Cardiac muscle cell (in vitro differentiated cells and primary cell): ENCODE data around the gene RASGRF2. TPM values are rescaled to one million over a fixed set of nuclear protein-coding genes. Genes with fewer than 3 reads are reported as not detected.
A peak's percentile ranks its signal among the peaks of the same experiment; 100 is the strongest.

Experiments
- DNase-seq, 2 donors: peaks; one replicate each; pipeline versions ENCODE4 v3.0.0 to v3.0.0-alpha.2; 2010 to 2017; ENCODE audit warnings: low read depth in 1 of 2, low spot score in 1 of 2
- H3K27ac ChIP-seq: fragments of 200-600 bp; sonication (generic); 2 replicates; pipeline ENCODE4 v1.5.1; 2016
- H3K27me3 ChIP-seq: fragments of 200-600 bp; sonication (generic); 2 replicates; pipeline ENCODE4 v1.6.0; 2016; ENCODE audit warnings: control low read depth
- H3K36me3 ChIP-seq: fragments of 200-600 bp; sonication (generic); 2 replicates; pipeline ENCODE4 v1.5.1; 2016; ENCODE audit warnings: control low read depth
- H3K4me1 ChIP-seq: fragments of 200-600 bp; sonication (generic); 2 replicates; pipeline ENCODE4 v1.8.1; 2017; ENCODE audit warnings: low read depth, mild to moderate bottlenecking, mixed run types
- H3K4me3 ChIP-seq: fragments of 200-600 bp; sonication (generic); 2 replicates; pipeline ENCODE4 v1.5.1; 2016; ENCODE audit warnings: mild to moderate bottlenecking
- H3K9me3 ChIP-seq: fragments of 200-600 bp; sonication (generic); 2 replicates; pipeline ENCODE4 v1.5.1; 2017; ENCODE audit warnings: low read depth, mild to moderate bottlenecking, control low read depth
- CTCF ChIP-seq: IDR thresholded peaks from 2 replicates; pipeline ENCODE4 v1.5.1; 2012; ENCODE audit warnings: low read depth, mild to moderate bottlenecking, low read length
- polyA plus RNA-seq: library from polyadenylated mRNA; unstranded; fragments of >200 nt; fragmentation: Nextera tagmentation; extraction: Ambion mirVana; gene quantifications from 2 replicates; pipeline ENCODE4 v1.2.1, GENCODE V29; 2016
- total RNA-seq: library from RNA; depleted of rRNA; stranded (reverse); fragments of >200 nt; gene quantifications from 2 replicates; pipeline ENCODE4 v1.2.3, GENCODE V29; 2016

RASGRF2 gene
- total and polyA plus RNA-seq, 2 experiments from 2014 or later = 0.06 to 0.33 TPM

GRCh38 chr5:80919678-80920196, 40.4 kb upstream of the RASGRF2 start:
- no peak for DNase-seq
- no peak overlapping the region for H3K27ac ChIP-seq
- H3K4me3 ChIP-seq = no peak overlapping the region
- no peak for TF ChIP-seq CTCF
- no peaks in the 10 kb centered on the region for H3K4me1 ChIP-seq
- H3K27me3 ChIP-seq = no peaks in the 10 kb centered on the region
- H3K9me3 ChIP-seq = no peaks in the 10 kb centered on the region
- no peaks in the 10 kb centered on the region for H3K36me3 ChIP-seq

- TF ChIP-seq CTCF = no peak
Measured at GRCh38 chr5:80920333-80920732, 39.8 kb upstream of the RASGRF2 start.

GRCh38 chr5:80921026-80921425, 39.1 kb upstream of the RASGRF2 start:
- no peak overlapping the region for H3K27ac ChIP-seq
- no peaks in the 10 kb centered on the region for H3K27me3 ChIP-seq
- H3K4me3 ChIP-seq = no peak overlapping the region
- H3K9me3 ChIP-seq = no peaks in the 10 kb centered on the region
- H3K36me3 ChIP-seq = no peaks in the 10 kb centered on the region
- no peaks in the 10 kb centered on the region for H3K4me1 ChIP-seq
- TF ChIP-seq CTCF = no peak
- peak in 1 of 2 donors; percentile 47 for DNase-seq

More at GRCh38 chr5:80920333-80920732, 39.8 kb upstream of the RASGRF2 start:
- no peak overlapping the region for H3K4me3 ChIP-seq
- DNase-seq = no peak
- H3K27me3 ChIP-seq = no peaks in the 10 kb centered on the region
- no peaks in the 10 kb centered on the region for H3K9me3 ChIP-seq
- H3K27ac ChIP-seq = no peak overlapping the region
- H3K36me3 ChIP-seq = no peaks in the 10 kb centered on the region
- H3K4me1 ChIP-seq = no peaks in the 10 kb centered on the region

DNA sequence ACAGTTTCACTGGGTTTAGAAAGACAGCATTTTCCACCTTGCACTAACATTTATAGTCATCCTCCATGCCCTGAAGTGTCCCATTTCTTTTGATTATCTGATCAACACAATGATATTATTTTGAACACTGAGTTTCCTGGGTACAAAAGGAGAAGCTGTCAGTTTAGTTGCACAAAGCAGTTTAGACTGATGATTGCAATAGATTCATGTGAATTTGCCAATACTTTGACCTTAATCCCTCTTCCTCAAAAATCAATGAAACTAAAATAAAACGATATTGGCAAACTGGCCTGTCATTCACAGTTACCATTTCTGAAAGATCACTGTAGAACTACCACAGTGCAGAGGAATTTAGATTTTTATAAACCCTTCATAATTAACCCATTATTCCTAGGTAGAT, 34.2 kb upstream of the RASGRF2 start:
- Histone ChIP-seq H3K9me3 (no peaks in the 10 kb centered on the region), H3K27ac (no peak overlapping the region), H3K4me3 (no peak overlapping the region), H3K36me3 (no peaks in the 10 kb centered on the region), H3K4me1 (no peaks in the 10 kb centered on the region), H3K27me3 (no peaks in the 10 kb centered on the region)
- no peak for TF ChIP-seq CTCF
- no peak for DNase-seq

DNA sequence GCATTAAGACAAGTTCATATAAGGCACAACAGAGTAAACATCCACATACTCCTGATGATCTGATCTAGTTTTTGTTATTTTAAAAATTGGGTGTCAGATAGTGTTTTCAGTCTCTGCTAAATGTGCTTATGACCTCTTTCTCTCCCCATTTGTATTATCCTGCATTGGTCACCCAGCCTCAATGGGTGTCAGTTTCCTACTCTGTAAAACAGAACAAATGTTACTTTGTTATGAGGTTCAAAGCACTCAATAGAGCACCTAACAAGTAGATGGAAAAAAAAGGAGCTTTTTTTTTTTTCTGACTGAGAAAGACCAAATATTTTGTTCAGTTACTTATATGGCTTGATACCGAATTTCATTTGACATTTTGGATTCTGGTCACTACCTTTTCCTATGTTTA, 33.6 kb upstream of the RASGRF2 start:
- no peaks in the 10 kb centered on the region for H3K4me1 ChIP-seq
- no peak overlapping the region for H3K4me3 ChIP-seq
- H3K27ac ChIP-seq = no peak overlapping the region
- no peaks in the 10 kb centered on the region for H3K27me3 ChIP-seq
- H3K9me3 ChIP-seq = no peaks in the 10 kb centered on the region
- no peak for DNase-seq
- TF ChIP-seq CTCF = no peak
- H3K36me3 ChIP-seq = no peaks in the 10 kb centered on the region
